Stimulated activated CD4-positive, alpha-beta T cell treated with anti-CD3 and anti-CD28 coated beads, Interleukin-1b, Interleukin-23, amount 100 ng/mL, for 48 hours (primary cell): ENCODE measurements around the gene BTBD9.

Source experiments
- DNase-seq: peaks from one replicate; pipeline ENCODE4 v3.0.0-alpha.2; 2020

The BTBD9 gene

GRCh38 chr6:38153798-38154345 is 485.9 kb downstream of the BTBD9 start:
- no peak for DNase-seq

- no peak for DNase-seq
These were observed 486.5 kb downstream of the BTBD9 start for GRCh38 chr6:38153076-38153797.

GRCh38 chr6:38152620-38153019 is 487.1 kb downstream of the BTBD9 start:
- DNase-seq = no peak

- DNase-seq = no peak
These were observed 487.9 kb downstream of the BTBD9 start for GRCh38 chr6:38151580-38152500.

GRCh38 chr6:38150681-38151296 is 488.9 kb downstream of the BTBD9 start:
- no peak for DNase-seq

GRCh38 chr6:38150021-38150420 is 489.7 kb downstream of the BTBD9 start:
- no peak for DNase-seq

- DNase-seq = no peak
These were observed 490.2 kb downstream of the BTBD9 start for GRCh38 chr6:38149531-38149930.

GRCh38 chr6:38148606-38149005 is 491.1 kb downstream of the BTBD9 start:
- no peak for DNase-seq

GRCh38 chr6:38146734-38147027 is 493.0 kb downstream of the BTBD9 start:
- DNase-seq = no peak

GRCh38 chr6:38146021-38146733 is 493.6 kb downstream of the BTBD9 start:
- DNase-seq = no peak

GRCh38 chr6:38144365-38144945 is 495.3 kb downstream of the BTBD9 start:
- no peak for DNase-seq

GRCh38 chr6:38143191-38144150 is 496.3 kb downstream of the BTBD9 start:
- no peak for DNase-seq

GRCh38 chr6:38142178-38142902 is 497.4 kb downstream of the BTBD9 start:
- DNase-seq = no peak

- no peak for DNase-seq
These were observed 498.0 kb downstream of the BTBD9 start for GRCh38 chr6:38141716-38142115.

- no peak for DNase-seq
These were observed 498.6 kb downstream of the BTBD9 start for GRCh38 chr6:38141085-38141484.

- no peak for DNase-seq
These were observed 501.4 kb downstream of the BTBD9 start for GRCh38 chr6:38138374-38138773.

GRCh38 chr6:38137608-38138265 is 502.0 kb downstream of the BTBD9 start:
- DNase-seq = no peak

- DNase-seq = no peak
These were observed 503.2 kb downstream of the BTBD9 start for GRCh38 chr6:38136547-38136946.

GRCh38 chr6:38134704-38135088 is 505.0 kb downstream of the BTBD9 start:
- DNase-seq = no peak
